Measurements from ENCODE around the gene C11orf54. TPM values are rescaled to one million over a fixed set of nuclear protein-coding genes. Genes with fewer than 3 reads are reported as not detected.

Gene C11orf54
- total and polyA plus RNA-seq, 10 of the 15 experiments (the other 5 are each of a cell fraction or from before 2014, with no cell fraction given), result 15.1 to 32.3 (median 26.8) TPM

DNA sequence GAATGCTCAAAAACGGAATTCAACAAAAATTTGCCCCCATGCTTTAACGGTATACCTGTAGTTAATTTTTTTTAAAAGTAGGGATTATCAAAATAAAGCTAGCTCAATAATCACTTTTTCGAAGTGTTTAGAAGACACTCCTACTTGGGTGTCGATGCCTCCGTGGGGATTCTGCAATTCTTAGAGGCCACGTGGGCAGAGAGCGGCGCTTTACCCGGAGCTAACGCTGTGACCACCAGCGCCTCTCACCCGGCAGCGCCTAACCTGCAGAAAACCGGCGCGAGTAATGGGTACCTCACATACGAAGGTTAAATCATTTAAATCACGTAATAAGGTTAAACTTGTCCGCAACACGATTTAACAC is 760 bp upstream of the C11orf54 start:
- no peaks in the 10 kb centered on the region; the same call in none of the 2 replicates for H3K4me1 ChIP-seq (ENCODE audit: control insufficient read depth, insufficient read depth, low read length)
- H2AFZ ChIP-seq (ENCODE audit: control insufficient read depth, low read depth, low read length), result peak overlapping the region; percentile 21; the same call in 1 of the 2 replicates
- ChIA-PET SMC1A (ENCODE audit: uncharacterized antibody, unreplicated experiment) (interaction anchor here (1.2 to 7.8 kb wide), 7 partner anchors 9 to 79 kb away, joined by 3 to 74 read pairs (median 6); partner anchors contain the start of genes CEP295 and MED17), POLR2A (interaction anchor here (0.6 to 6.4 kb wide), 22 partner anchors 8 to 850 kb away, joined by 3 to 85 read pairs (median 3); partner anchors contain the start of genes CEP295 and MED17), CTCF (interaction anchor here (1.1 to 4.5 kb wide), 5 partner anchors 10 to 88 kb away, joined by 3 to 36 read pairs (median 5); partner anchors contain the start of genes CEP295 and MED17), RAD21 (ENCODE audit: unreplicated experiment) (interaction anchor here (0.7 to 4.1 kb wide), 9 partner anchors 11 to 651 kb away, joined by 3 to 40 read pairs (median 8); partner anchors contain the start of genes CEP295 and MED17)
- H3K36me3 ChIP-seq (ENCODE audit: control insufficient read depth in 2 of 2, insufficient read depth in 2 of 2, low read length in 1 of 2), result peaks cover 0 to 13% of the 10 kb centered on the region in 2 experiments
- DNase-seq (ENCODE audit: low read depth, low spot score) (no peak), ATAC-seq (peak; percentile 74), FAIRE-seq (no peak)
- H3K9me3 ChIP-seq (replicated peaks; ENCODE audit: control insufficient read depth, insufficient read depth, low read length), result no peaks in the 10 kb centered on the region
- peak overlapping the region; percentile 76 for H3K4me3 ChIP-seq
- no peaks in the 10 kb centered on the region for H3K27me3 ChIP-seq (replicated peaks in 1 of 2; ENCODE audit: control insufficient read depth in 2 of 2, insufficient read depth in 2 of 2, low read length in 1 of 2)
- H3K27ac ChIP-seq (ENCODE audit: control insufficient read depth, insufficient read depth), result peak overlapping the region; percentile 91
- no TSS peak for BruUV-seq (replicated peaks)
- H3K4me2 ChIP-seq (ENCODE audit: control insufficient read depth, insufficient read depth), result peak overlapping the region; percentile 28; the same call in 1 of the 2 replicates
- H3K9ac ChIP-seq (ENCODE audit: control insufficient read depth, insufficient read depth, low read length), result peak overlapping the region; percentile 100
- intact Hi-C loops (cut with micrococcal nuclease; ENCODE audit: unreplicated experiment), result loop anchor here (1.0 to 5.0 kb wide), 2 partner anchors 44 to 198 kb away; partner anchors contain the start of genes MED17 and SMCO4
- in situ Hi-C loops (cut with MboI), result no loop called here
- H4K20me1 ChIP-seq (ENCODE audit: control insufficient read depth, insufficient read depth), result no peaks in the 10 kb centered on the region
- WGBS (ENCODE audit: insufficient coverage, insufficient replicate concordance, low lambda C conversion rate, missing lambda C conversion rate), result 2% methylated on average over 20 of the region's 20 CpGs
- H3K79me2 ChIP-seq (ENCODE audit: control insufficient read depth, insufficient read depth, low read length), result peaks cover 78% of the 10 kb centered on the region
- TF ChIP-seq, protein P1, sequence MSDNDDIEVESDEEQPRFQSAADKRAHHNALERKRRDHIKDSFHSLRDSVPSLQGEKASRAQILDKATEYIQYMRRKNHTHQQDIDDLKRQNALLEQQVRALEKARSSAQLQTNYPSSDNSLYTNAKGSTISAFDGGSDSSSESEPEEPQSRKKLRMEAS (IDR thresholded peaks at IDR 0.05; ENCODE audit: low read depth, low read length), result peak; percentile 83
- TF ChIP-seq MTA2 (IDR thresholded peaks at IDR 0.05; ENCODE audit: low read depth), result no peak
- no peak for TF ChIP-seq HDGF (IDR thresholded peaks at IDR 0.05)
- no peak for TF ChIP-seq LARP7 (IDR thresholded peaks at IDR 0.05)
- TF ChIP-seq SMARCA5 (IDR thresholded peaks at IDR 0.05), result 0 out of 2 replicates have a peak, but pooled peaks have one; percentile 61
- TF ChIP-seq FOXM1 (IDR thresholded peaks at IDR 0.05; ENCODE audit: low read depth, low read length), result 0 out of 2 replicates have a peak, but pooled peaks have one; percentile 60
- TF ChIP-seq SMC3 (IDR thresholded peaks at IDR 0.05; ENCODE audit: borderline replicate concordance, low read length), result no peak
- TF ChIP-seq, protein P2, sequence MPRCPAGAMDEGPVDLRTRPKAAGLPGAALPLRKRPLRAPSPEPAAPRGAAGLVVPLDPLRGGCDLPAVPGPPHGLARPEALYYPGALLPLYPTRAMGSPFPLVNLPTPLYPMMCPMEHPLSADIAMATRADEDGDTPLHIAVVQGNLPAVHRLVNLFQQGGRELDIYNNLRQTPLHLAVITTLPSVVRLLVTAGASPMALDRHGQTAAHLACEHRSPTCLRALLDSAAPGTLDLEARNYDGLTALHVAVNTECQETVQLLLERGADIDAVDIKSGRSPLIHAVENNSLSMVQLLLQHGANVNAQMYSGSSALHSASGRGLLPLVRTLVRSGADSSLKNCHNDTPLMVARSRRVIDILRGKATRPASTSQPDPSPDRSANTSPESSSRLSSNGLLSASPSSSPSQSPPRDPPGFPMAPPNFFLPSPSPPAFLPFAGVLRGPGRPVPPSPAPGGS (IDR thresholded peaks at IDR 0.05; ENCODE audit: borderline replicate concordance, insufficient read depth, low read depth, low read length, poor library complexity, severe bottlenecking), result no peak
- no peak for TF ChIP-seq ZNF622 (IDR thresholded peaks at IDR 0.05)
- TF ChIP-seq ETV6 (conservative IDR thresholded peaks at IDR 0.05 in 1 of 2, IDR thresholded peaks at IDR 0.05 in 1 of 2; ENCODE audit: borderline replicate concordance in 1 of 2, low read depth in 1 of 2), result no peak
- TF ChIP-seq IKZF2 (IDR thresholded peaks at IDR 0.05), result no peak
- TF ChIP-seq USF1 (IDR thresholded peaks at IDR 0.05; ENCODE audit: borderline replicate concordance, extremely low read length, insufficient read depth, low read depth, low read length), result peak; percentile 60
- TF ChIP-seq, protein P3, sequence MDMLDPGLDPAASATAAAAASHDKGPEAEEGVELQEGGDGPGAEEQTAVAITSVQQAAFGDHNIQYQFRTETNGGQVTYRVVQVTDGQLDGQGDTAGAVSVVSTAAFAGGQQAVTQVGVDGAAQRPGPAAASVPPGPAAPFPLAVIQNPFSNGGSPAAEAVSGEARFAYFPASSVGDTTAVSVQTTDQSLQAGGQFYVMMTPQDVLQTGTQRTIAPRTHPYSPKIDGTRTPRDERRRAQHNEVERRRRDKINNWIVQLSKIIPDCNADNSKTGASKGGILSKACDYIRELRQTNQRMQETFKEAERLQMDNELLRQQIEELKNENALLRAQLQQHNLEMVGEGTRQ (IDR thresholded peaks at IDR 0.05; ENCODE audit: borderline replicate concordance, low read depth, low read length), result peak; percentile 61
- TF ChIP-seq TCF12 (IDR thresholded peaks at IDR 0.05; ENCODE audit: low read depth, low read length), result no peak; the same call in 1 of the 2 replicates
- TF ChIP-seq NFIC (IDR thresholded peaks at IDR 0.05; ENCODE audit: low read depth, low read length), result peak; percentile 25; the same call in 1 of the 2 replicates
- TF ChIP-seq NR2C1 (IDR thresholded peaks at IDR 0.05), result no peak
- no peak for TF ChIP-seq RFX5 (IDR thresholded peaks at IDR 0.05; ENCODE audit: low read depth, low read length)
- no peak for TF ChIP-seq BCL11A (IDR thresholded peaks at IDR 0.05; ENCODE audit: low read depth, low read length)
- TF ChIP-seq RUNX3 (IDR thresholded peaks at IDR 0.05; ENCODE audit: low read length), result peak; percentile 17; the same call in 1 of the 2 replicates
- no peak for TF ChIP-seq SIN3A (IDR thresholded peaks at IDR 0.05; ENCODE audit: low read depth, low read length)
- no peak for TF ChIP-seq SREBF1 (IDR thresholded peaks at IDR 0.05; ENCODE audit: low read length)
